ENCODE data around the gene FAM163B.

Gene FAM163B

DNA sequence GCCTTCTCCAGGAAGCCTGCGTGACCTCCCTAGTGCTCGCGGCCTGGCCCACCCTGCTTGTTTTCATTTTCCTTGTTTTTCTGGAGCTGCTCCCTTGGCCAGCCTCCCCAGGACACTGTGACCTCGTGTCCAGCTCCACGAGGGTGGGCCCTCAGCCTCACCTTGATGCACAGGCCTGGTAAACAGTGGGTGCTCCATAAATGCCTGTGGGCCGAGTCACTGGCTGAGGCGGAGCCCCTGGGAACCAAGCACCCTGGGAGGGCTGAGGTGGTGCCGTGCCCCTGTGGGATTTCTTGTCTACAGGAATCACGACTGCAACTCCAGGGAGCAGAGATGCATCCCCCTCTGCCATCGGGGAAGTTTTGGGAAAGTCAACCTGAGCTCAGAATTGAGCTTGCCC is 17.2 kb downstream of the FAM163B start:
- no peak overlapping the region for H3K9ac ChIP-seq (ENCODE audit: low read depth, low read length)
- no peaks in the 10 kb centered on the region for H3K27me3 ChIP-seq (ENCODE audit: control insufficient read depth, insufficient read depth, low read length)

DNA sequence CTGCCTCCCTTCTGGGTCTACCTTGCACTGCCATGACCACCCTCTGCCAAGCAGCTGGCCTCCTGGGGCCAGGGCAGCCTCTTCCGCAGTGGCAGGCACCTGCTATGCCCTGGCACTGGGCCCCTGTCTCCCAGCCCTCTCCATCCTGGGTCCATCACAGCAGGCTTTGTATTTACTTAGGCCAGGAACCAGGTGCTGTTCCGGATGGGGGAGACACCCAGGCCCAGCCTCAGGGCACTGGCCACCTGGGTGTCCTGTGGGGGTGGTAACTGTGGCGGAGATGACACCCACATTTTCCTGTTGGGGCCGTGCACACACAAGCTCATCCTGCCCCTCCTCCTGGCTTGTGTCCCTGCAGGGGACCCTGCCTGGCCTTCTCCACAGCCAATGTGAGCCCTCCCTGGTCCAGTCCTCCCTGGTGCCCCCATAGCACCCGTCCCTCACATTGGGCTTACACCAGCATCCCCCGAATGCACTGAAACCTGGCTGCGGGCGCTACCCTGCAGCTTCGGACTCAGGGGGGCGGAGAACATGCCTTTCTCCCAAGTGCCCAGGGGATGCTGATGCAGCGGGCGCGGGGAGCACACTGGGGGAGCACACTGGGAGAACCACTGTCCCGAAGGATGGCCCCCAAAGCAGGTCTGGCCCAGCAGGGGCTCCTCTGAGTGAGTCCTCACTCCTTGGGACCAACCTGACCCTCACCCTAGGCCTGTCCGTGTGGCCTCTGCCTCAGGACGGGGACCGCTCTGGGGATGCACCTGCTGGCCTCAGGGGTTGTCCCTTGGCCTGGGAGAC is 17.9 kb downstream of the FAM163B start:
- H3K36me3 ChIP-seq (ENCODE audit: control insufficient read depth, insufficient read depth, low read length) = no peaks in the 10 kb centered on the region
- no peak overlapping the region for H3K9ac ChIP-seq (ENCODE audit: low read depth, low read length)
- H3K27me3 ChIP-seq (ENCODE audit: control insufficient read depth, insufficient read depth, low read length) = no peaks in the 10 kb centered on the region
- no peaks in the 10 kb centered on the region for H3K9me3 ChIP-seq (ENCODE audit: control insufficient read depth, insufficient read depth, low read length)
- H3K4me1 ChIP-seq (ENCODE audit: control insufficient read depth, insufficient read depth, low read length) = no peaks in the 10 kb centered on the region
- H3K4me3 ChIP-seq (ENCODE audit: low read depth, low read length) = no peak overlapping the region

More for the DNA sequence above, 17.2 kb downstream of the FAM163B start:
- H3K9me3 ChIP-seq (ENCODE audit: control insufficient read depth, insufficient read depth, low read length) = peaks cover 1% of the 10 kb centered on the region
- H3K4me3 ChIP-seq (ENCODE audit: low read depth, low read length) = no peak overlapping the region
- H3K4me1 ChIP-seq (ENCODE audit: control insufficient read depth, insufficient read depth, low read length) = no peaks in the 10 kb centered on the region
- no peaks in the 10 kb centered on the region for H3K36me3 ChIP-seq (ENCODE audit: control insufficient read depth, insufficient read depth, low read length)

GRCh38 chr9:133590231-133590855 is 18.8 kb downstream of the FAM163B start:
- no peaks in the 10 kb centered on the region for H3K27me3 ChIP-seq (ENCODE audit: control insufficient read depth, insufficient read depth, low read length)
- H3K36me3 ChIP-seq (ENCODE audit: control insufficient read depth, insufficient read depth, low read length) = no peaks in the 10 kb centered on the region
- H3K9me3 ChIP-seq (ENCODE audit: control insufficient read depth, insufficient read depth, low read length) = no peaks in the 10 kb centered on the region
- no peak overlapping the region for H3K9ac ChIP-seq (ENCODE audit: low read depth, low read length)
- H3K4me3 ChIP-seq (ENCODE audit: low read depth, low read length) = no peak overlapping the region
- H3K4me1 ChIP-seq (ENCODE audit: control insufficient read depth, insufficient read depth, low read length) = no peaks in the 10 kb centered on the region

DNA sequence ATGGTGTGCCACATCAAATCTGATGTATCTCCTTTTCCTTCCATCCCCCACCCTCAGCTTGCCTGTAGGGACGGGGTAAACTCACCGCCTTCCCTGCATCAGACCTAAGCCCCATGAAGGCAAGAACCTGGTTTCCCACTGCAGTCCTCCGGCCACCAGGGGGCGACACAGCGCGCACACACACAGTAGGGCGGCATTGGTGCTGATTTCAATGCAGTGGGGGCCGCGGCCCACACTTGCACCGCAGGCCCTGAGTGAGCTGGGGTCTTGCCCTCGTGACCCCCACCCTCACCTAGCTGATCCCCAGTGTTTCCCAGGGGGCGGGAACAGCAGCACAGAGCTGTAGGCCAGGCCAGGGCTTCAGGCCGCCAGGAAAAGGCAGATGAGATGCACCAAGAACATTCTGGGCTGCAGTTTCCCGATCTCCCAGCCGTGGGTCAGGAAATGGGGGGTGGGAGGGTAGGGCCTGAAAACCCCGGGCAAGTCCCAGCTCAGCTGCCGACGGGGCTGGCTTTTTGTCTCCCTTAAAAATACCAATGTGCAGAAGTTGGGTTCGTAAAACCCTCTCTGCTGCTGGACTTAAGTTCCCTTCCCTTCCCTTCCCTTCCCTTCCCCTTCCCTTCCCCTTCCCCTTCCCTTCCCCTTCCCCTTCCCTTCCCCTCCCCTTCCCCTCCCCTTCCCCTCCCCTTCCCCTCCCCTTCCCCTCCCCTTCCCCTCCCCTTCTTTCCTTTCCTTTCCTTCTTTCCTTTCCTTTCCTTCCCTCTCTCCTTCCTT is 19.5 kb downstream of the FAM163B start:
- Histone ChIP-seq H3K4me1 (ENCODE audit: control insufficient read depth, insufficient read depth, low read length) (no peaks in the 10 kb centered on the region), H3K36me3 (ENCODE audit: control insufficient read depth, insufficient read depth, low read length) (no peaks in the 10 kb centered on the region), H3K27me3 (ENCODE audit: control insufficient read depth, insufficient read depth, low read length) (no peaks in the 10 kb centered on the region), H3K9me3 (ENCODE audit: control insufficient read depth, insufficient read depth, low read length) (no peaks in the 10 kb centered on the region), H3K9ac (ENCODE audit: low read depth, low read length) (no peak overlapping the region), H3K4me3 (ENCODE audit: low read depth, low read length) (no peak overlapping the region)

DNA sequence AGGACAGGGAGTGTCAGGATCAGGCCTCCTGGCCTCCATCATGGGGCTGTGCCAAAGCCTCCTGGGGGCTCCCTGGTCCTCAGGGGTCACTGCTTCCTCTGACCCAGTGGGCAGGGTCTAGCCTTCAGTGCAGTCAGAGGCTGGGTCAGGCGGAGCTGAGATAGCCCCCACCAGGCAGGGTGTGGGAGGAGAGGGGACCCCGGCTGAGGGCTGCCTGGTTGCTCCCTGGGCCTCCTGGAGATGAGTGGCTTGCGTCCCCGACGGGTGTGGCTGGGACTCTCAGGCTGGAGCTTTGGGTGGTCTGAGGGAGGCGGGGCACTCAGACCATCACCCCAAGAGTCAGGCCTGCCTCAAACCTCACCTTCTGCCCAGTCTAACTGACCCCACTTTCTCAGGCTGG is 21.7 kb downstream of the FAM163B start:
- Histone ChIP-seq H3K9me3 (ENCODE audit: control insufficient read depth, insufficient read depth, low read length) (no peaks in the 10 kb centered on the region), H3K4me3 (ENCODE audit: low read depth, low read length) (no peak overlapping the region), H3K4me1 (ENCODE audit: control insufficient read depth, insufficient read depth, low read length) (no peaks in the 10 kb centered on the region), H3K27me3 (ENCODE audit: control insufficient read depth, insufficient read depth, low read length) (no peaks in the 10 kb centered on the region), H3K36me3 (ENCODE audit: control insufficient read depth, insufficient read depth, low read length) (no peaks in the 10 kb centered on the region), H3K9ac (ENCODE audit: low read depth, low read length) (no peak overlapping the region)

DNA sequence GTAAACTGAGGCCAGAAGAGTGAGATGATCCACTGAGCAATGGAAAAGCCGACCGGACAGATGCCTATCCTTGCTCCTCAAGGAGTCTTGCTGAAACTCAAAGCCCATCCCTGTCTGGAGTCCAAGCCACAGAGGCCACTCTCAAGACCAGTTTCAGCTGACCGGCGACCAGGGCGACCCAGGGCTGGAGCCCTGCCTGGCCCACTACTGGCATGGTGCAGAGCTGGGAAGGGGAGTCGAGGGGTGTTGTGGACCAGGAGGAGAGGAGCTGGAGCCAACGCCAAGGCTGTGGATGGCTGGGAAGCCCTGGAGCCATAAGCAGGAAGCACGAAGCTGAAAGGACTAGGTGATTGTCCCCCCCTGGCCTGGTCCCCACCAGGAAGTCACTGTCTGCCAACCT is 22.1 kb downstream of the FAM163B start:
- H3K36me3 ChIP-seq (ENCODE audit: control insufficient read depth, insufficient read depth, low read length) = no peaks in the 10 kb centered on the region
- H3K4me3 ChIP-seq (ENCODE audit: low read depth, low read length) = no peak overlapping the region
- no peaks in the 10 kb centered on the region for H3K9me3 ChIP-seq (ENCODE audit: control insufficient read depth, insufficient read depth, low read length)
- H3K4me1 ChIP-seq (ENCODE audit: control insufficient read depth, insufficient read depth, low read length) = no peaks in the 10 kb centered on the region
- no peak overlapping the region for H3K9ac ChIP-seq (ENCODE audit: low read depth, low read length)
- H3K27me3 ChIP-seq (ENCODE audit: control insufficient read depth, insufficient read depth, low read length) = no peaks in the 10 kb centered on the region

DNA sequence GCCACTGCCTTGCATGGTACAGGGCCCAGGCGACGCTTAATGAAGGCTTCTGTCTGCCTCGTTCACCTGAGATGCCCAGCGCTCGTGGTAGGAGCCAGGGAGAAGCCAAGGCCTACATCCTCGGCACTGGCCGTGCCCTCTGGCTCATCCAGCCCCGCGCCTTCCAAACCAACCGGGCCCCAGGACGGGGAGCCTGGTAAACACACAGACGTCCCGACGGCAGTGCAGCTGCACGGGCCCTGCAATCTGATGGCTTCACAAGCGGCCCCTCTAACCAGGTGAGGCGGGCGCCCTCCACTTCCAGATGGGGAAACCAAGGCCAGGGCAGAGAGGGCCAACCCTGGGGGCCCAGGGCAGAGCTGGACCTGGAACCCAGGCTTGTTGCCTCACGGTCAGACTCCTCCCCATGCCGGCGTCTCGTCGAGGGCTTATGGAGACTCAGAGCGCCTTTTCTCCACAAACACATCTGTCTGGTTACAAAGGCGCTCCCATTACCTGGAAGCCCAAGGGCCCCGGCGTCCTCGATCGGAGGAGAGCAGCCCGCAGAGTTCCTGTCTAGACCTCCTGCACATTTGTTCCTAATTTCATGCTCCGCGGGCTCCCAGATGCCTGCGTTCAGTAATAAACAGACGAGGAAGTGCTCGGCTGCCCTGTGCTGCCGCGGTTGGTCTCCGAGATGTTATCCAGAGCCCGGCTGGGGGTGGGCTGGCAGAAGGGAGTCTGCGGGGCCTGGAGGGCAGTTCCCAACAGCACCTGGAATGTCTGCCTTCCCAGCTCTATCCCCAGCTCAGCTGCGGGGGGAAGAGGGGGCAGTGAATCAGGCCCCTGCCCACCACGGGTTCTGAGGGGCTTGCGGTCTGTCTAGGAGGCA is 23.5 kb downstream of the FAM163B start:
- H3K9ac ChIP-seq (ENCODE audit: low read depth, low read length) = peak overlapping the region; percentile 37
- no peaks in the 10 kb centered on the region for H3K9me3 ChIP-seq (ENCODE audit: control insufficient read depth, insufficient read depth, low read length)
- no peaks in the 10 kb centered on the region for H3K36me3 ChIP-seq (ENCODE audit: control insufficient read depth, insufficient read depth, low read length)
- no peak overlapping the region for H3K4me3 ChIP-seq (ENCODE audit: low read depth, low read length)
- no peaks in the 10 kb centered on the region for H3K27me3 ChIP-seq (ENCODE audit: control insufficient read depth, insufficient read depth, low read length)
- H3K4me1 ChIP-seq (ENCODE audit: control insufficient read depth, insufficient read depth, low read length) = no peaks in the 10 kb centered on the region

DNA sequence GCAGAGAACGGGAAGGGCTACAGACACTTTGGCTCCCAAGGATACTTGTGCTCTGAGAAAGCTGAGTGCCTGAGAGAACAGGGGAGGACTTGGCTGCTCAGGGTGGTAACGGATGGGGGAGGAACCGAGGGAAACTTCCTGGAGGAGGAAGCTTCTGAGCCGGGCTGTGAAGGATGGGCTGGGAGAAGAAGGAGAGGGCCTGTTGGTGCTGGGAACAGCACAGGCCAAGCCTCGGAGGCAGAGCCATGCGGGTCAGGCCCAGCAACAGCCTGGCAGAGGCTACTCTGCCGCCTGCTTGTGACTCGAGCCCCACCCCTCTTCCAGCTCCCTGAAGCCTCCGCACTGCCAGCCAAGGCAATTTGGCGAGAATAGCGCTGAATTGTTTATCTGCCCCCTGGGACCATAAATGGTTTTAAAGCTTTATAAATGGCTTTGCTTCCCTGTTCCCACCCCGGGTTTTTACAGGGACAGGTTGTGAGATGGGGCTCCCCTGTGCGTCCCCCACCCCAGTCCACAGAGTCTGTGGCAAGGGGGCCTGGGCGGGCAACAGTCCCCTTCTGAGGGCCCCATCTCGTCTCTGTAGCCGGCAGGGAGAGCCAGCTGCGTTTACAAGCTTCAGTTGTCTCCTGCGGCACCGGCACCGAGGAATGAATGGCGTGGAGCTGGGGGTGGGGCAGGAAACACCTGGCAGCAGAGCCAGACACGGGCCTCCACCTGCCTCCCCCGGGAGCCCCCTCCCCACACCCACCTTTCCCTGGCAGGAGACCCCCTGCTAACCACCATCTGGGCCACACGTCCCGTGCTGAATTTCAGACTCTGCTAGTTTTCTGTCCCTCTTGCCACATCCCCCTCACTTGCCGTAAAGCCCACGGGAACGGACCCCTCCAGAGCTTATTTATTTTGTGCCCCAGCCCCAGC is 24.4 kb downstream of the FAM163B start:
- no peak overlapping the region for H3K9ac ChIP-seq (ENCODE audit: low read depth, low read length)
- H3K4me3 ChIP-seq (ENCODE audit: low read depth, low read length) = no peak overlapping the region
- H3K36me3 ChIP-seq (ENCODE audit: control insufficient read depth, insufficient read depth, low read length) = no peaks in the 10 kb centered on the region
- H3K4me1 ChIP-seq (ENCODE audit: control insufficient read depth, insufficient read depth, low read length) = no peaks in the 10 kb centered on the region
- no peaks in the 10 kb centered on the region for H3K27me3 ChIP-seq (ENCODE audit: control insufficient read depth, insufficient read depth, low read length)
- H3K9me3 ChIP-seq (ENCODE audit: control insufficient read depth, insufficient read depth, low read length) = no peaks in the 10 kb centered on the region

GRCh38 chr9:133584167-133584558 is 25.0 kb downstream of the FAM163B start:
- H3K4me3 ChIP-seq (ENCODE audit: low read depth, low read length) = no peak overlapping the region

GRCh38 chr9:133583586-133583985 is 25.6 kb downstream of the FAM163B start:
- H3K36me3 ChIP-seq (ENCODE audit: control insufficient read depth, insufficient read depth, low read length) = no peaks in the 10 kb centered on the region
- no peak overlapping the region for H3K9ac ChIP-seq (ENCODE audit: low read depth, low read length)
- H3K4me1 ChIP-seq (ENCODE audit: control insufficient read depth, insufficient read depth, low read length) = no peaks in the 10 kb centered on the region
- H3K4me3 ChIP-seq (ENCODE audit: low read depth, low read length) = no peak overlapping the region
- no peaks in the 10 kb centered on the region for H3K9me3 ChIP-seq (ENCODE audit: control insufficient read depth, insufficient read depth, low read length)
- H3K27me3 ChIP-seq (ENCODE audit: control insufficient read depth, insufficient read depth, low read length) = no peaks in the 10 kb centered on the region

More at GRCh38 chr9:133584167-133584558, 25.0 kb downstream of the FAM163B start:
- H3K9ac ChIP-seq (ENCODE audit: low read depth, low read length) = no peak overlapping the region
- no peaks in the 10 kb centered on the region for H3K36me3 ChIP-seq (ENCODE audit: control insufficient read depth, insufficient read depth, low read length)
- H3K9me3 ChIP-seq (ENCODE audit: control insufficient read depth, insufficient read depth, low read length) = no peaks in the 10 kb centered on the region
- H3K27me3 ChIP-seq (ENCODE audit: control insufficient read depth, insufficient read depth, low read length) = no peaks in the 10 kb centered on the region
- no peaks in the 10 kb centered on the region for H3K4me1 ChIP-seq (ENCODE audit: control insufficient read depth, insufficient read depth, low read length)
